ENCODE results near the gene SNIP1. TPM values are rescaled to one million over a fixed set of nuclear protein-coding genes. Genes with fewer than 3 reads are reported as not detected.
A peak's percentile ranks its signal among the peaks of the same experiment; 100 is the strongest.
"Not testable (repeated sequence)": the region's sequence is repeated elsewhere in the genome, so short reads cannot be mapped to it uniquely, and the experiment has no call there.

SNIP1 gene
- total and polyA plus RNA-seq, 2 donors from 2014 or later, result 3.9 to 20.1 TPM

GRCh38 chr1:37533317-37534093, 20.6 kb downstream of the SNIP1 start:
- DNase-seq (no peak), FAIRE-seq (no peak)
- Histone ChIP-seq H3K4me3 (ENCODE audit: low read length in 3 of 3) (no peak overlapping the region), H3K27ac (ENCODE audit: low read depth in 2 of 2, low read length in 2 of 2) (peak overlapping the region in 1 of 2 donors; percentile 55), H3K9me3 (ENCODE audit: control insufficient read depth in 2 of 3, insufficient read depth in 1 of 3, low read length in 3 of 3) (no peaks in the 10 kb centered on the region), H3K27me3 (ENCODE audit: control insufficient read depth, insufficient read depth, low read length) (no peaks in the 10 kb centered on the region), H3K9ac (ENCODE audit: low read length in 3 of 3) (no peak overlapping the region), H3K36me3 (ENCODE audit: control insufficient read depth in 2 of 3, insufficient read depth in 3 of 3, low read length in 3 of 3) (peaks cover 2 to 25% (median 7%) of the 10 kb centered on the region in 3 donors), H3K4me1 (ENCODE audit: control insufficient read depth in 2 of 3, insufficient read depth in 2 of 3, low read depth in 1 of 3, low read length in 3 of 3) (no peaks in the 10 kb centered on the region)
- TF ChIP-seq CTCF (IDR thresholded peaks at IDR 0.05; ENCODE audit: borderline replicate concordance, extremely low read depth, insufficient read depth), result no peak
- intact Hi-C loops (cut with DNase I), result no loop called here

- H3K9ac ChIP-seq (ENCODE audit: low read length in 3 of 3); FAIRE-seq; DNase-seq; H3K4me3 ChIP-seq (ENCODE audit: low read length in 3 of 3); H3K27ac ChIP-seq (ENCODE audit: low read depth in 2 of 2, low read length in 2 of 2); H3K27me3 ChIP-seq (ENCODE audit: control insufficient read depth, insufficient read depth, low read length); H3K9me3 ChIP-seq (ENCODE audit: control insufficient read depth in 2 of 3, insufficient read depth in 1 of 3, low read length in 3 of 3); intact Hi-C loops (cut with DNase I); H3K4me1 ChIP-seq (ENCODE audit: control insufficient read depth in 2 of 3, insufficient read depth in 2 of 3, low read depth in 1 of 3, low read length in 3 of 3): not testable (repeated sequence)
- peaks cover 2 to 22% (median 4%) of the 10 kb centered on the region in 3 donors for H3K36me3 ChIP-seq (ENCODE audit: control insufficient read depth in 2 of 3, insufficient read depth in 3 of 3, low read length in 3 of 3)
Measured at GRCh38 chr1:37532418-37533156, 21.5 kb downstream of the SNIP1 start.

- H3K36me3 ChIP-seq (ENCODE audit: control insufficient read depth in 2 of 3, insufficient read depth in 3 of 3, low read length in 3 of 3); intact Hi-C loops (cut with DNase I); H3K27me3 ChIP-seq (ENCODE audit: control insufficient read depth, insufficient read depth, low read length); DNase-seq; H3K9me3 ChIP-seq (ENCODE audit: control insufficient read depth in 2 of 3, insufficient read depth in 1 of 3, low read length in 3 of 3); H3K4me1 ChIP-seq (ENCODE audit: control insufficient read depth in 2 of 3, insufficient read depth in 2 of 3, low read depth in 1 of 3, low read length in 3 of 3); H3K9ac ChIP-seq (ENCODE audit: low read length in 3 of 3); H3K4me3 ChIP-seq (ENCODE audit: low read length in 3 of 3); FAIRE-seq; H3K27ac ChIP-seq (ENCODE audit: low read depth in 2 of 2, low read length in 2 of 2): not testable (repeated sequence)
Measured at GRCh38 chr1:37529888-37530287, 24.2 kb downstream of the SNIP1 start.

GRCh38 chr1:37519613-37520012, 34.5 kb downstream of the SNIP1 start:
- H3K9me3 ChIP-seq (ENCODE audit: control insufficient read depth in 2 of 3, insufficient read depth in 1 of 3, low read length in 3 of 3), result no peaks in the 10 kb centered on the region
- H3K4me3 ChIP-seq (ENCODE audit: low read length in 3 of 3), result peak overlapping the region in 2 of 3 donors; percentile 55 to 62
- peaks cover 0 to 3% (median 0%) of the 10 kb centered on the region in 3 donors for H3K4me1 ChIP-seq (ENCODE audit: control insufficient read depth in 2 of 3, insufficient read depth in 2 of 3, low read depth in 1 of 3, low read length in 3 of 3)
- no peak overlapping the region for H3K27ac ChIP-seq (ENCODE audit: low read depth in 2 of 2, low read length in 2 of 2)
- intact Hi-C loops (cut with DNase I), result no loop called here
- no peaks in the 10 kb centered on the region for H3K36me3 ChIP-seq (ENCODE audit: control insufficient read depth in 2 of 3, insufficient read depth in 3 of 3, low read length in 3 of 3)
- no peak for FAIRE-seq
- DNase-seq, result no peak
- H3K9ac ChIP-seq (ENCODE audit: low read length in 3 of 3), result no peak overlapping the region
- H3K27me3 ChIP-seq (ENCODE audit: control insufficient read depth, insufficient read depth, low read length), result no peaks in the 10 kb centered on the region
- TF ChIP-seq CTCF (IDR thresholded peaks at IDR 0.05; ENCODE audit: borderline replicate concordance, extremely low read depth, insufficient read depth), result no peak

GRCh38 chr1:37518929-37519328, 35.2 kb downstream of the SNIP1 start:
- H3K9me3 ChIP-seq (ENCODE audit: control insufficient read depth in 2 of 3, insufficient read depth in 1 of 3, low read length in 3 of 3); H3K36me3 ChIP-seq (ENCODE audit: control insufficient read depth in 2 of 3, insufficient read depth in 3 of 3, low read length in 3 of 3); H3K9ac ChIP-seq (ENCODE audit: low read length in 3 of 3); H3K27me3 ChIP-seq (ENCODE audit: control insufficient read depth, insufficient read depth, low read length); FAIRE-seq; H3K4me1 ChIP-seq (ENCODE audit: control insufficient read depth in 2 of 3, insufficient read depth in 2 of 3, low read depth in 1 of 3, low read length in 3 of 3); intact Hi-C loops (cut with DNase I); DNase-seq; H3K27ac ChIP-seq (ENCODE audit: low read depth in 2 of 2, low read length in 2 of 2): not testable (repeated sequence)
- H3K4me3 ChIP-seq (ENCODE audit: low read length in 3 of 3), result peak overlapping the region in 2 of 3 donors; percentile 55 to 62

- intact Hi-C loops (cut with DNase I), result not testable (repeated sequence)
Measured at GRCh38 chr1:37518241-37518640, 35.9 kb downstream of the SNIP1 start.

More at GRCh38 chr1:37518241-37518640, 35.9 kb downstream of the SNIP1 start:
- H3K4me1 ChIP-seq (ENCODE audit: control insufficient read depth in 2 of 3, insufficient read depth in 2 of 3, low read depth in 1 of 3, low read length in 3 of 3); H3K4me3 ChIP-seq (ENCODE audit: low read length in 3 of 3); DNase-seq; H3K27ac ChIP-seq (ENCODE audit: low read depth in 2 of 2, low read length in 2 of 2); FAIRE-seq; H3K36me3 ChIP-seq (ENCODE audit: control insufficient read depth in 2 of 3, insufficient read depth in 3 of 3, low read length in 3 of 3); H3K9me3 ChIP-seq (ENCODE audit: control insufficient read depth in 2 of 3, insufficient read depth in 1 of 3, low read length in 3 of 3); H3K9ac ChIP-seq (ENCODE audit: low read length in 3 of 3); H3K27me3 ChIP-seq (ENCODE audit: control insufficient read depth, insufficient read depth, low read length): not testable (repeated sequence)
